Bronchial epithelial cell (primary cell): Measurements from ENCODE around the gene NMBR. TPM values are rescaled to one million over a fixed set of nuclear protein-coding genes. Genes with fewer than 3 reads are reported as not detected.
"Not testable (repeated sequence)": the region's sequence is repeated elsewhere in the genome, so short reads cannot be mapped to it uniquely, and the experiment has no call there.

Source experiments
- DNase-seq: peaks from one replicate; pipeline ENCODE4 v3.0.0-alpha.2; 2010; ENCODE audit warnings: low read depth
- FAIRE-seq: peaks from 2 replicates; lab custom pipeline; 2011; peaks lifted over from hg19 to GRCh38; lab: Jason Lieb, UNC
- H3K27me3 ChIP-seq: 2 replicates; pipeline ENCODE4 v1.5.1; 2011; ENCODE audit warnings: low read length; ENCODE audit not compliant: control insufficient read depth, insufficient read depth
- H3K36me3 ChIP-seq: 2 replicates; pipeline ENCODE4 v1.5.1; 2011; ENCODE audit warnings: low read length; ENCODE audit not compliant: control insufficient read depth, insufficient read depth
- H3K4me3 ChIP-seq: 2 replicates; pipeline ENCODE4 v1.5.1; 2011; ENCODE audit warnings: mild to moderate bottlenecking, low read depth, low read length, control low read depth
- total RNA-seq: library from RNA; depleted of rRNA; stranded (reverse); fragments of >200 nt; gene quantifications from 2 replicates; pipeline ENCODE4 v1.2.1, GENCODE V29; 2014
- TF ChIP-seq, protein P1 (sequence below): IDR thresholded peaks from 2 replicates; pipeline ENCODE4 v1.5.1; 2011; ENCODE audit warnings: mild to moderate bottlenecking, moderate library complexity, low read length, control low read depth, inconsistent platforms; ENCODE audit not compliant: insufficient read depth, severe bottlenecking

The NMBR gene
- total RNA-seq, 1 donor from 2014 or later = not detected

DNA sequence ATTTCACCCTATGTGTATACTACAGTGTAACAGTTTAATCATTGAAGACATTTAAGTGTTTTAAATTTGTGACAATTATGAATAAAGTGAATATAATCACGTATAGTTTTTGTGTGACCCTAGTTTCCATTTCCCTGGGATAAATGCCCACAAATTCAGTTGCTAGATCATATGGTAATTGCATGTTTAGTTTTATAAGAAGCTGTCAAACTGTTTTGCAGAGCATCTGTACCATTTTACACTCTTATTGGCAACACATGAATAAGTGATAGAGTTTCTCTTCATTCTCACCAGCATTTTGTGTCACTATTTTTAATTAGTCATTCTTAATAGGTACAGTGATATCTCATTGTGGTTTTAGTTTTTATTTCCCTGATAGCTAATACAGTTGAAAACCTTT lies 7.4 kb upstream of the NMBR start:
- no peaks in the 10 kb centered on the region for H3K27me3 ChIP-seq
- TF ChIP-seq, protein P1, sequence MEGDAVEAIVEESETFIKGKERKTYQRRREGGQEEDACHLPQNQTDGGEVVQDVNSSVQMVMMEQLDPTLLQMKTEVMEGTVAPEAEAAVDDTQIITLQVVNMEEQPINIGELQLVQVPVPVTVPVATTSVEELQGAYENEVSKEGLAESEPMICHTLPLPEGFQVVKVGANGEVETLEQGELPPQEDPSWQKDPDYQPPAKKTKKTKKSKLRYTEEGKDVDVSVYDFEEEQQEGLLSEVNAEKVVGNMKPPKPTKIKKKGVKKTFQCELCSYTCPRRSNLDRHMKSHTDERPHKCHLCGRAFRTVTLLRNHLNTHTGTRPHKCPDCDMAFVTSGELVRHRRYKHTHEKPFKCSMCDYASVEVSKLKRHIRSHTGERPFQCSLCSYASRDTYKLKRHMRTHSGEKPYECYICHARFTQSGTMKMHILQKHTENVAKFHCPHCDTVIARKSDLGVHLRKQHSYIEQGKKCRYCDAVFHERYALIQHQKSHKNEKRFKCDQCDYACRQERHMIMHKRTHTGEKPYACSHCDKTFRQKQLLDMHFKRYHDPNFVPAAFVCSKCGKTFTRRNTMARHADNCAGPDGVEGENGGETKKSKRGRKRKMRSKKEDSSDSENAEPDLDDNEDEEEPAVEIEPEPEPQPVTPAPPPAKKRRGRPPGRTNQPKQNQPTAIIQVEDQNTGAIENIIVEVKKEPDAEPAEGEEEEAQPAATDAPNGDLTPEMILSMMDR = no peak
- no peaks in the 10 kb centered on the region for H3K36me3 ChIP-seq
- H3K4me3 ChIP-seq = no peak overlapping the region
- FAIRE-seq (no peak), DNase-seq (no peak)

DNA sequence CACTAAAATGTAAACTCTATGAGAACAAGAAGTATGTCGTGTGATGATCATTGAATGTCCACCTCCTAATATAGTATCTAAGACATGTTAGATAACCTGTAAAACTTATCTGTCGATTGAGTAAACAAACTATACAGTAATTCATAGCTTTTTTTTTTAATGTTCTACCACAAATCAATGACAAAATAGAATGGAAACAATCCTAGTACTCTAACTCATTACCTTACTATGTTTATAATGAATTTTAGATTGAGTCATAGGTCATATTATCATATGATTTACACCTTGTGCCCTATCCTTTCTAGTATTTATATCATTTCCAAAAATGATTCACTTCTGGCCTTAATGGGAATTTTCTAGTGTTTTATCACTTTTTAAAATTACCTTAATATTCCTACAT lies 6.3 kb upstream of the NMBR start:
- DNase-seq (no peak), FAIRE-seq (no peak)
- Histone ChIP-seq H3K27me3 (no peaks in the 10 kb centered on the region), H3K36me3 (no peaks in the 10 kb centered on the region), H3K4me3 (no peak overlapping the region)
- TF ChIP-seq, protein P1 = no peak

- Histone ChIP-seq H3K27me3 (no peaks in the 10 kb centered on the region), H3K36me3 (no peaks in the 10 kb centered on the region), H3K4me3 (no peak overlapping the region)
- TF ChIP-seq, protein P1 = no peak
- peak; percentile 23 for DNase-seq
- no peak for FAIRE-seq
Measured at GRCh38 chr6:142152746-142153145, 5.8 kb upstream of the NMBR start.

DNA sequence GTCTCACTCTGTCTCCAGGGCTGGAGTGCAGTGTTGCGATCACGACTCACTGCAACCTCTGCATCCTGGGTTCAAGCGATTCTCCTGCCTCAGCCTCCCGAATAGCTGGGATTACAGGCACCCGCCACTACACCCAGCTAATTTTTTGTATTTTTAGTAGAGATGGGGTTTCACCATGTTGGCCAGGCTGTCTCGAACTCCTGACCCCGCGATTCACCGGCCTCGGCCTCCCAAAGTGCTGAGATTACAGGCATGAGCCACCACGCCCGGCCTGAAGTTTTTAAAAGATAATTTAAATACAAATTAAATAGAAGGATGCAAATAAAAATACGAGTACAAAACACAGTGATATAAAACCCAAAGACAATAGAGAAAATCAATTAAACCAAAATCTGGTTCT lies 5.4 kb downstream of the NMBR start:
- not testable (repeated sequence) for H3K27me3 ChIP-seq, H3K36me3 ChIP-seq, H3K4me3 ChIP-seq, DNase-seq, FAIRE-seq

GRCh38 chr6:142138876-142139275 lies 8.0 kb downstream of the NMBR start:
- FAIRE-seq (no peak), DNase-seq (no peak)
- no peak overlapping the region for H3K4me3 ChIP-seq
- H3K36me3 ChIP-seq = no peaks in the 10 kb centered on the region
- no peaks in the 10 kb centered on the region for H3K27me3 ChIP-seq
- TF ChIP-seq, protein P1 = no peak

- no peak for FAIRE-seq
- H3K27me3 ChIP-seq = no peaks in the 10 kb centered on the region
Measured at GRCh38 chr6:142132625-142133024, 14.3 kb downstream of the NMBR start, which contains the start of gene GJE1. Gene GJE1 (plus strand): TSS chr6:142132925. CDS start chr6:142133159, 234 bp downstream.

More at GRCh38 chr6:142132625-142133024, 14.3 kb downstream of the NMBR start, which contains the start of gene GJE1:
- no peak for DNase-seq
- TF ChIP-seq, protein P1 = no peak
- Histone ChIP-seq H3K4me3 (no peak within 1 kb of the TSS), H3K36me3 (no peaks in the 10 kb centered on the region)
